Lung (tissue), 12 donors: ENCODE results near the gene LMF1. TPM values are rescaled to one million over a fixed set of nuclear protein-coding genes. Genes with fewer than 3 reads are reported as not detected.

ENCODE experiments used
- ATAC-seq: fragments of 200-7000 bp; cut with Tn5 transposase; one replicate; pipeline ENCODE4 v1.9.1; 2020; ENCODE audit warnings: moderate number of reproducible peaks; ENCODE audit not compliant: insufficient read depth, low FRiP score
- DNase-seq, 3 donors: peaks; one replicate each; pipeline ENCODE4 v3.0.0-alpha.2; 2013 to 2017
- H3K27ac ChIP-seq, 2 donors: one replicate each; pipeline ENCODE4 v1.5.1; 2013; ENCODE audit warnings: mild to moderate bottlenecking in 2 of 2, moderate library complexity in 2 of 2, control low read depth in 1 of 2, inconsistent platforms in 1 of 2, low read depth in 1 of 2, low read length in 1 of 2
- H3K27me3 ChIP-seq, 3 donors: one replicate each; pipeline ENCODE4 v1.5.1; 2013; ENCODE audit warnings: low read length in 2 of 3; ENCODE audit not compliant: control insufficient read depth in 3 of 3, insufficient read depth in 3 of 3
- H3K36me3 ChIP-seq, 4 donors: one replicate each; pipeline ENCODE4 v1.5.1; 2013; ENCODE audit warnings: low read length in 4 of 4, mild to moderate bottlenecking in 1 of 4, moderate library complexity in 1 of 4; ENCODE audit not compliant: control insufficient read depth in 4 of 4, insufficient read depth in 4 of 4
- H3K4me1 ChIP-seq, 5 donors: one replicate each; pipeline ENCODE4 v1.5.1; 2013; ENCODE audit warnings: low read length in 5 of 5, mild to moderate bottlenecking in 2 of 5, moderate library complexity in 1 of 5; ENCODE audit not compliant: control insufficient read depth in 5 of 5, insufficient read depth in 5 of 5
- H3K4me3 ChIP-seq: one replicate; pipeline ENCODE4 v1.5.1; 2013; ENCODE audit warnings: mild to moderate bottlenecking, control low read depth, moderate library complexity
- H3K9ac ChIP-seq, 2 donors: one replicate each; pipeline ENCODE4 v1.5.1; 2013; ENCODE audit warnings: low read length in 2 of 2, control low read depth in 1 of 2; ENCODE audit not compliant: insufficient read depth in 1 of 2
- H3K9me3 ChIP-seq, 4 donors: one replicate each; pipeline ENCODE4 v1.5.1; 2013; ENCODE audit warnings: low read length in 3 of 4, mild to moderate bottlenecking in 1 of 4, moderate library complexity in 1 of 4; ENCODE audit not compliant: control insufficient read depth in 4 of 4, insufficient read depth in 3 of 4
- WGBS, 2 donors: extraction: QIAGEN DNeasy Blood & Tissue Kit; methylation state at CpG; one replicate each; pipeline ENCODE4 v1.1.7; 2013; 5-methylcytosine and 5-hydroxymethylcytosine counted together
- polyA plus RNA-seq, 2 donors: library from polyadenylated mRNA; stranded (reverse); fragments of 200-250 nt; gene quantifications; one replicate each; pipeline ENCODE4 v1.2.1, GENCODE V29; 2013
- total RNA-seq, 2 donors: library from RNA; depleted of rRNA in 1 of 2; stranded (reverse); fragments of >200 nt in 1 of 2; gene quantifications; one replicate each; pipeline ENCODE4 v1.2.1, GENCODE V29; 2014 to 2021
- TF ChIP-seq, protein P1 (sequence below): IDR thresholded peaks from 2 replicates; pipeline ENCODE4 v1.5.1; 2012; ENCODE audit warnings: mild to moderate bottlenecking; ENCODE audit errors: control extremely low read depth, extremely low read depth
- donor health status: control.
- donor health status: control.
- donor health status: Bipolar disorder and iron deficiency.
- donor health status: healthy.
- donor health status: DM: yes; HTN: yes; CAD: no.

LMF1 gene
- total and polyA plus RNA-seq, 4 donors: 9.1 to 23.7 (median 20.6) TPM

DNA sequence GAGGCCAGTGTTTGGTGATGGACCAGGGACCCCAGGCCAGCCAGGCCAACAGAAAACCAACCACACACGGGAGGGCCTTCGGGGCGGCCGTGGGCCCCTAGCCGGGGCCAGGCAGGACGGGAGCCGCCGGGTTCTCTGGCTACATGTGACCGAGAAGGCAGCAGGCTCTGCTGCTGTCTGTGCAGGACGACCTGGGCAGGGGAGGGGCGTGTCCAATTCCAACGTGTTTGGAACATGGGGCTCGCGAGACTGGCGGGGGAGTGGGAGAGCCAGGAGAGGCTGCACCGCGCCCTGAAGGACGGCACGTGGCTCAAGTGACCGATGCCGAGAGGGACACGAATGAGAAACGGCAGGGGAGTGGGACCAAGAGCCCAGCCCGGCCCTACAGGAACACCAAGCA lies 75.4 kb downstream of the LMF1 start:
- H3K9me3 ChIP-seq: peaks cover 0 to 2% (median 0%) of the 10 kb centered on the region in 4 donors
- ATAC-seq (no peak), DNase-seq (no peak)
- H3K4me3 ChIP-seq: no peak overlapping the region
- no peak overlapping the region for H3K9ac ChIP-seq
- WGBS, 2 donors: 85 to 87% methylated on average over 22 to 24 of the region's 24 CpGs
- no peak overlapping the region for H3K27ac ChIP-seq
- TF ChIP-seq, protein P1, sequence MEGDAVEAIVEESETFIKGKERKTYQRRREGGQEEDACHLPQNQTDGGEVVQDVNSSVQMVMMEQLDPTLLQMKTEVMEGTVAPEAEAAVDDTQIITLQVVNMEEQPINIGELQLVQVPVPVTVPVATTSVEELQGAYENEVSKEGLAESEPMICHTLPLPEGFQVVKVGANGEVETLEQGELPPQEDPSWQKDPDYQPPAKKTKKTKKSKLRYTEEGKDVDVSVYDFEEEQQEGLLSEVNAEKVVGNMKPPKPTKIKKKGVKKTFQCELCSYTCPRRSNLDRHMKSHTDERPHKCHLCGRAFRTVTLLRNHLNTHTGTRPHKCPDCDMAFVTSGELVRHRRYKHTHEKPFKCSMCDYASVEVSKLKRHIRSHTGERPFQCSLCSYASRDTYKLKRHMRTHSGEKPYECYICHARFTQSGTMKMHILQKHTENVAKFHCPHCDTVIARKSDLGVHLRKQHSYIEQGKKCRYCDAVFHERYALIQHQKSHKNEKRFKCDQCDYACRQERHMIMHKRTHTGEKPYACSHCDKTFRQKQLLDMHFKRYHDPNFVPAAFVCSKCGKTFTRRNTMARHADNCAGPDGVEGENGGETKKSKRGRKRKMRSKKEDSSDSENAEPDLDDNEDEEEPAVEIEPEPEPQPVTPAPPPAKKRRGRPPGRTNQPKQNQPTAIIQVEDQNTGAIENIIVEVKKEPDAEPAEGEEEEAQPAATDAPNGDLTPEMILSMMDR: no peak
- peaks cover 0 to 33% (median 2%) of the 10 kb centered on the region in 4 donors for H3K36me3 ChIP-seq
- H3K27me3 ChIP-seq: no peaks in the 10 kb centered on the region
- no peaks in the 10 kb centered on the region for H3K4me1 ChIP-seq

DNA sequence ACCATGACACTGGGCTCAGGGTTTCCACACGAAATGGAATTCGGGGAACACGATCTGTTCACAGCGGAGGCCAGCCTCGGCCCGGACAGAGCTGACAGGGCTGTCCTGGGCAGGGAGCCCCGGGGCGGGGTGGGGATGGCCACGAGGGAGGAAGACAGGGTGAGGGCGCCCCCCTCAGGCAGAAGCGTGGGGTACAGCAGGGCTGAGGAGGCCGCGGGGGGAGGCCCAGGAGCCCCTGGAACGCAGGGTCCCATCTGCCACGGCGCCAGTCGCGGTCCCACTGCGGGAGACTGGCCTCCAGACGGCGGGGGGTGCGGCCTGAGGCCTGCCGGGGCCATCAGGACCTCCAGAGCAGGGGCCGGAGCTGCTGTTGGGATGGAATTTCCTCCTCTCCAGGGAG lies 75.9 kb downstream of the LMF1 start:
- ATAC-seq (peak; percentile 19), DNase-seq (no peak)
- 94% methylated on average over 18 to 24 of the region's 24 CpGs for WGBS, 2 donors

DNA sequence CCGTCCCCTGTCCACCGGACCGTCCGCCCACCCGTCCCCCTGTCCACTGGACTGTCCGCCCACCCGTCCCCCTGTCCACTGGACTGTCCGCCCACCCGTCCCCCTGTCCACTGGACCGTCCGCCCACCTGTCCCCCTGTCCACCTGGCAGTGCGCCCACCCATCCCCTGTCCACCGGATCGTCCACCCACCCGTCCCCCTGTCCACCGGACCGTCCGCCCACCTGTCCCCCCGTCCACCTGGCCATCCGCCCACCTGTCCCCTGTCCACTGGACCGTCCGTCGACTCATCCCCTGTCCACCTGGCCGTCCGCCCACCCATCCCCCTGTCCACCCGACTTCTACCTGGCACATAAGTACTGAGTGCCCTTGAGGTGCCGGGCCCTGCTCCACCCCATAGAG lies 76.6 kb downstream of the LMF1 start:
- TF ChIP-seq, protein P1: no peak
- no peaks in the 10 kb centered on the region for H3K9me3 ChIP-seq
- H3K27me3 ChIP-seq: no peaks in the 10 kb centered on the region
- no peak overlapping the region for H3K4me3 ChIP-seq
- DNase-seq (no peak), ATAC-seq (no peak)
- peaks cover 0 to 3% (median 0%) of the 10 kb centered on the region in 5 donors for H3K4me1 ChIP-seq
- WGBS, 2 donors: 85 to 88% methylated on average over 27 of the region's 27 CpGs
- H3K27ac ChIP-seq: no peak overlapping the region
- no peak overlapping the region for H3K9ac ChIP-seq
- peaks cover 0 to 25% (median 2%) of the 10 kb centered on the region in 4 donors for H3K36me3 ChIP-seq

More for the DNA sequence above, 75.9 kb downstream of the LMF1 start:
- Histone ChIP-seq H3K4me3 (no peak overlapping the region), H3K27me3 (no peaks in the 10 kb centered on the region), H3K36me3 (peaks cover 0 to 32% (median 2%) of the 10 kb centered on the region in 4 donors), H3K4me1 (peaks cover 0 to 3% (median 0%) of the 10 kb centered on the region in 5 donors), H3K9ac (no peak overlapping the region), H3K27ac (no peak overlapping the region), H3K9me3 (no peaks in the 10 kb centered on the region)
- TF ChIP-seq, protein P1: no peak

DNA sequence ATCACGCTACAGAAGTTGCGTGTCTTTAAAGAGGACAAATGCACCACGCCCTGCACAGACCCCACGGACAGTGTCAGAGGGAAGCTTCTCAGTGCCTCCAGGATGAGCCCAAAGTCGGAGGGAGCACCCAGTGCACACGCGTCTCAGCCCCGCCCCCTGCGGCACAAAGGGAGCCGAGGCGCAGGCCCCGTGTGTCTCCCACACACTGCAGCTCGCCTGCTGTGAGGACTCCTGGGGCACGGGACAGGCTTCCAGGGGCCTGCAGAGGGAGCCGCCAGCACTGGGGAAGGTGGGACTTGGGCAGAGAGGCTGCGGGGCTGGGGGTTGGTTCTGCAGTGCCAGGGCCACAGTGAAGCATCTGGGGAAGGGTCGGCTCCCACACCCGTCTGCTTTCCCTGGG lies 77.4 kb downstream of the LMF1 start:
- WGBS, 2 donors: 88 to 90% methylated on average over 17 to 18 of the region's 18 CpGs

More for the DNA sequence above, 77.4 kb downstream of the LMF1 start:
- H3K27ac ChIP-seq: no peak overlapping the region
- peaks cover 0 to 27% (median 2%) of the 10 kb centered on the region in 4 donors for H3K36me3 ChIP-seq
- TF ChIP-seq, protein P1: no peak
- H3K4me3 ChIP-seq: no peak overlapping the region
- ATAC-seq: no peak
- peaks cover 0 to 3% (median 0%) of the 10 kb centered on the region in 5 donors for H3K4me1 ChIP-seq
- H3K9me3 ChIP-seq: no peaks in the 10 kb centered on the region
- DNase-seq: no peak
- H3K9ac ChIP-seq: no peak overlapping the region
- no peaks in the 10 kb centered on the region for H3K27me3 ChIP-seq
